Uterus (tissue), 4 donors: ENCODE data around the gene LINC00632. TPM values are rescaled to one million over a fixed set of nuclear protein-coding genes. Genes with fewer than 3 reads are reported as not detected.

Experiments used
- DNase-seq, 2 donors: peaks; one replicate each; pipeline ENCODE4 v3.0.0-alpha.2; 2019 to 2020
- H3K27ac ChIP-seq, 2 donors: fragments of 200-600 bp; sonication (generic); 1 replicate in 1 of 2; 2 replicates in 1 of 2; pipeline ENCODE4 v1.5.1; 2016 to 2018
- H3K27me3 ChIP-seq, 2 donors: fragments of 200-600 bp; sonication (generic); one replicate each; pipeline ENCODE4 v1.5.1; 2018 to 2019; ENCODE audit warnings: control low read depth in 1 of 2
- H3K36me3 ChIP-seq, 2 donors: fragments of 200-600 bp; sonication (generic); one replicate each; pipeline ENCODE4 v1.5.1; 2019; ENCODE audit warnings: control low read depth in 1 of 2
- H3K4me1 ChIP-seq, 2 donors: fragments of 200-600 bp; sonication (generic); one replicate each; pipeline ENCODE4 v1.5.1; 2018 to 2019; ENCODE audit warnings: control low read depth in 1 of 2
- H3K4me3 ChIP-seq, 2 donors: fragments of 200-600 bp; sonication (generic); 1 replicate in 1 of 2; 2 replicates in 1 of 2; pipeline ENCODE4 v1.5.1; 2018 to 2019; ENCODE audit warnings: mild to moderate bottlenecking in 1 of 2
- H3K9me3 ChIP-seq, 2 donors: fragments of 200-600 bp; sonication (generic); one replicate each; pipeline ENCODE4 v1.5.1; 2019; ENCODE audit warnings: control low read depth in 1 of 2
- CTCF ChIP-seq, 4 experiments: fragments of 200-600 bp in 2 of 4; fragments of 450-650 bp in 2 of 4; sonication (generic) in 2 of 4; IDR thresholded peaks; one replicate each; pipeline ENCODE4 v1.5.1; 2016 to 2019; ENCODE audit warnings: antibody characterized with exemption in 4 of 4, mild to moderate bottlenecking in 2 of 4, moderate library complexity in 1 of 4
- POLR2A ChIP-seq, 2 donors: fragments of 450-650 bp; IDR thresholded peaks; one replicate each; pipeline ENCODE4 v1.6.1; 2016; ENCODE audit warnings: antibody characterized with exemption in 2 of 2, mild to moderate bottlenecking in 1 of 2, moderate library complexity in 1 of 2
- intact Hi-C: fragments of 100-400 bp; cut with DNase I; formaldehyde crosslinking; loops from one replicate; pipeline ENCODE4 v1.15.1; 2023; ENCODE audit warnings: low total_unique reads
- total RNA-seq, 4 donors: library from RNA; depleted of rRNA in 3 of 4; stranded (reverse); fragments of >200 nt in 3 of 4; gene quantifications; one replicate each; pipeline versions ENCODE4 v1.1.0 to v1.2.4, GENCODE V29; 2014 to 2023
- donor health status: DM: yes; HTN: yes; CAD: no.

The LINC00632 gene
- total RNA-seq, 4 donors from 2014 or later = 14.4 to 228 (median 32.4) TPM

- no peak overlapping the region for H3K4me3 ChIP-seq
- no peaks in the 10 kb centered on the region for H3K4me1 ChIP-seq
- no peak for DNase-seq
- H3K9me3 ChIP-seq = no peaks in the 10 kb centered on the region
- no peaks in the 10 kb centered on the region for H3K36me3 ChIP-seq
- H3K27me3 ChIP-seq = no peaks in the 10 kb centered on the region
- H3K27ac ChIP-seq = no peak overlapping the region
- TF ChIP-seq CTCF (IDR thresholded peaks at IDR 0.05) = no peak
- TF ChIP-seq POLR2A (IDR thresholded peaks at IDR 0.05) = no peak
- intact Hi-C loops = no loop called here
Observed at GRCh38 chrX:140815868-140816267, 106.3 kb downstream of the LINC00632 start.

- Histone ChIP-seq H3K4me1 (no peaks in the 10 kb centered on the region), H3K27ac (no peak overlapping the region), H3K4me3 (no peak overlapping the region), H3K9me3 (no peaks in the 10 kb centered on the region), H3K27me3 (no peaks in the 10 kb centered on the region), H3K36me3 (no peaks in the 10 kb centered on the region)
- DNase-seq = no peak
- intact Hi-C loops = no loop called here
- no peak for TF ChIP-seq CTCF (IDR thresholded peaks at IDR 0.05)
Observed at GRCh38 chrX:140817943-140818342, 108.4 kb downstream of the LINC00632 start.

GRCh38 chrX:140821280-140821679 is 111.7 kb downstream of the LINC00632 start:
- no peak overlapping the region for H3K27ac ChIP-seq
- H3K27me3 ChIP-seq = no peaks in the 10 kb centered on the region
- no peak overlapping the region for H3K4me3 ChIP-seq
- intact Hi-C loops = no loop called here
- no peaks in the 10 kb centered on the region for H3K9me3 ChIP-seq
- H3K4me1 ChIP-seq = no peaks in the 10 kb centered on the region
- DNase-seq = no peak
- TF ChIP-seq POLR2A (IDR thresholded peaks at IDR 0.05) (no peak), CTCF (IDR thresholded peaks at IDR 0.05) (no peak)
- no peaks in the 10 kb centered on the region for H3K36me3 ChIP-seq

GRCh38 chrX:140822184-140822583 is 112.6 kb downstream of the LINC00632 start:
- no peak for DNase-seq
- no peaks in the 10 kb centered on the region for H3K27me3 ChIP-seq
- TF ChIP-seq POLR2A (IDR thresholded peaks at IDR 0.05) = no peak
- TF ChIP-seq CTCF (IDR thresholded peaks at IDR 0.05) = no peak
- intact Hi-C loops = no loop called here
- H3K36me3 ChIP-seq = no peaks in the 10 kb centered on the region
- H3K4me3 ChIP-seq = no peak overlapping the region
- no peaks in the 10 kb centered on the region for H3K9me3 ChIP-seq
- H3K27ac ChIP-seq = no peak overlapping the region
- H3K4me1 ChIP-seq = no peaks in the 10 kb centered on the region

GRCh38 chrX:140822861-140823260 is 113.3 kb downstream of the LINC00632 start:
- Histone ChIP-seq H3K27ac (no peak overlapping the region), H3K9me3 (no peaks in the 10 kb centered on the region), H3K4me1 (no peaks in the 10 kb centered on the region), H3K4me3 (no peak overlapping the region), H3K36me3 (no peaks in the 10 kb centered on the region), H3K27me3 (no peaks in the 10 kb centered on the region)
- TF ChIP-seq POLR2A (IDR thresholded peaks at IDR 0.05) (no peak), CTCF (IDR thresholded peaks at IDR 0.05) (no peak)
- intact Hi-C loops = no loop called here
- no peak for DNase-seq
